Stimulated activated CD4-positive, alpha-beta T cell treated with anti-CD3 and anti-CD28 coated beads, TNF-alpha, amount 100 ng/mL, for 24 hours (primary cell): ENCODE results near the gene ZNF267.
"Not testable (repeated sequence)": the region's sequence is repeated elsewhere in the genome, so short reads cannot be mapped to it uniquely, and the experiment has no call there.

ENCODE experiments used
- DNase-seq, 3 experiments: peaks; one replicate each; pipeline ENCODE4 v3.0.0-alpha.2; 2020; ENCODE audit warnings: low read depth in 3 of 3

The ZNF267 gene

GRCh38 chr16:31879937-31880321, 6.3 kb downstream of the ZNF267 start:
- DNase-seq: no peak

GRCh38 chr16:31880322-31880979, 6.8 kb downstream of the ZNF267 start:
- DNase-seq: peak in 1 of 3 experiments; percentile 43

DNA sequence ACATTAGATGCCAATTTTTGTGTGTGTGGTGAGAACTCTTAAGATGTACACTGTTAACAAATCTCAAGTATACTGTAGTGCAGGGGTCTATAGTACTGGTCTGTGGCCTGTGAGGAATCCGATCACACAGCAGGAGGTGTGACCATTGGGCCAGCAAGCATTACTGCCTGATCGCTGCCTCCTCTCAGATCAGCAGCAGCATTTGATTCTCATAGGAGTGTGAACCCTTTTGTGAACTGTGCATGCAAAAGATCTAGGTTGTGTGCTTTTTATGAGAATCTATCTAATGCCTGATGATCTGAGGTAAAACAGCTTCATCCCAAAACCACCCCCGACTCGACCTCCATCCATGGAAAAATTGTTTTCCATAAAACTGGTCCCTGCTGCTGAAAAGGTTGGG, 12.6 kb downstream of the ZNF267 start:
- DNase-seq: no peak

DNA sequence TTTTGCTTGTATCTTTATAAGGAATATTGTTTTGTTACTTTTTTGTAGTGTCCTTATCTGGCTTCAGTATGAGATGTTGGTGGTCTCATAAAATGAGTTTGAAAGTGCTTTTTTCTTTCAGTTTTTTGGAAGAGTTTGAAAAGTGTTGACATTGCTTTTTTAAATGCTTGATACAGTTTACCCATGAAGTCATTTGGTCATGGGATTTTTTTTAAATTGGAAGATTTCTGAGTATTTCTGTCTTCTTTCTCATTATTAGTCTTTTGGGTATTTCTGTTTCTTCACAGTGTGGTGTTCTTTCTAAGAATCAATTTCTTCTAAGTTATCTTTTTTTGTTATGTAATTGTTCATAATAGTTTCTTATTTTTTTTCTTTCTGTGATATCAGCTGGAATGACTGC, 15.1 kb downstream of the ZNF267 start:
- DNase-seq: no peak

- not testable (repeated sequence) for DNase-seq
These were observed 18.5 kb downstream of the ZNF267 start for GRCh38 chr16:31892111-31892510.

DNA sequence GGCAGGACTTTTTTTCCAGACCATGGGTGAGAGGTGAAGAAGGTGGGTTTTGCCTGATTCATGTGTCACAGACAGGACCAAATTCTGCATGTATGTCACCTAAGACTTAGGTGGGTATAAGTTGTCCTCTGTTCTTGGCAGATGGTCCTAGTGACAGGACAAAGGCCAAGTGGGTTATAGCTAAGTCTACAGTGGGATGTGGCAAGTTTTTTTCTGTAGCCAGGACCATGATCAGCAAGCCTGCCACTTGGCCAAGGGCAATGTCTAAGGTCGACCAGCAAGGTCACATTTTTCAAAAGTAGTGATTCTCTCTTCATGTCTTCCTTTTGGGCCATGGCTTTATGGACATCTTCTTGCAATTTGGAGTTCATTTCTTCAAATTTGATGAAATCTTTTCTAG, 20.2 kb downstream of the ZNF267 start:
- DNase-seq: no peak

GRCh38 chr16:31897283-31897682, 23.7 kb downstream of the ZNF267 start:
- no peak for DNase-seq

- DNase-seq: no peak
These were observed 25.9 kb downstream of the ZNF267 start for GRCh38 chr16:31899505-31899904.

GRCh38 chr16:31904571-31904970, 31.0 kb downstream of the ZNF267 start:
- DNase-seq: not testable (repeated sequence)

DNA sequence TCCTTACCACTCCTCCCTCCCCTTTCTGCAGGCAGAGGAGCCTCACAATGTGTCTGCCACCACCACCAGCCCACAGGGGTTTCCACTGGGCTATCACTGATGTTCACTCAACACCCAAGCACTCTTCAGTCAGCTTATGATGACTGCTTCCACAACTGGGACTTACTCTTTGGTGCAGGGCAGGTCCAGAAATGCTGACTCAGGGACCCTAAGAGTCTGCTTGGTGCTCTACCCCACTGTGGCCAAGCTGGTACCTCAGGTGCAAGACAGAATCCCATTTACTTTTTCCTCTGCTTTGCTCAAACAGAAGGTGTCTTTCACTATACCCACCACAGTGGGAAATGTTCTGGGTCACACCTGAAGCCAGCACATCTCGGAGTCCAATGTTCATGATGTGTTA, 40.1 kb downstream of the ZNF267 start:
- no peak for DNase-seq

GRCh38 chr16:31916056-31916488, 42.5 kb downstream of the ZNF267 start:
- DNase-seq: no peak

- DNase-seq: no peak
These were observed 46.8 kb downstream of the ZNF267 start for GRCh38 chr16:31920373-31920772.

- not testable (repeated sequence) for DNase-seq
These were observed 78.2 kb downstream of the ZNF267 start for GRCh38 chr16:31951806-31952205.

DNA sequence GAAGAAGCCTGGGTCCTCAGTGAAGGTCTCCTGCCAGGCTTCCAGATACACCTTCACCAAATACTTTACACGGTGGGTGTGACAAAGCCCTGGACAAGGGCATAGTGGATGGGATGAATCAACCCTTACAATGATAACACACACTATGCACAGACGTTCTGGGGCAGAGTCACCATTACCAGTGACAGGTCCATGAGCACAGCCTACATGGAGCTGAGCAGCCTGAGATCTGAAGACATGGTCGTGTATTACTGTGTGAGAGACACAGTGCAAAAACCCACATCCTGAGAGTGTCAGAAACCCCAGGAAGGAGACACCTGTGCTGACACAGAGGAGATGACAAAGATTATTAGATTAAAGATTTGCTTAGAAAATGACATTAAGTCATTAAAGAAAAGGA, 78.6 kb downstream of the ZNF267 start:
- not testable (repeated sequence) for DNase-seq

DNA sequence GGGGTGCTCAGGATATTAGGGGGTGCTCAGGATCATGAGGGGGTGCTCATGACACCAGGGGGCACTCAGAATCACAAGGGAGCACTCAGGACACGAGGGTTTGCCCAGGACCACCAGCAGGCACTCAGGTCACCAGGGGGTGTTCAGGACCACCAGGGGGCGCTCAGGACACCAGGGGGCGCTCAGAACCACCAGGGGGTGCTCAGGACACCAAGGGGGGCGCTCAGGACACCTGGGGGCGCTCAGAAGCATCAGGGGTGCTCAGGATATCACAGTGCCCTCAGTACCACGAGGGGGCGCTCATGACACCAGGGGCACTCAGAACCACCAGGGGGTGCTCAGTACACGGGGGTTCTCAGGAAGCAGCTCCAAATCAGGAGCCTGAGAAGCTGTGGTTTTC, 82.6 kb downstream of the ZNF267 start:
- DNase-seq: peak in 1 of 3 experiments; percentile 7

DNA sequence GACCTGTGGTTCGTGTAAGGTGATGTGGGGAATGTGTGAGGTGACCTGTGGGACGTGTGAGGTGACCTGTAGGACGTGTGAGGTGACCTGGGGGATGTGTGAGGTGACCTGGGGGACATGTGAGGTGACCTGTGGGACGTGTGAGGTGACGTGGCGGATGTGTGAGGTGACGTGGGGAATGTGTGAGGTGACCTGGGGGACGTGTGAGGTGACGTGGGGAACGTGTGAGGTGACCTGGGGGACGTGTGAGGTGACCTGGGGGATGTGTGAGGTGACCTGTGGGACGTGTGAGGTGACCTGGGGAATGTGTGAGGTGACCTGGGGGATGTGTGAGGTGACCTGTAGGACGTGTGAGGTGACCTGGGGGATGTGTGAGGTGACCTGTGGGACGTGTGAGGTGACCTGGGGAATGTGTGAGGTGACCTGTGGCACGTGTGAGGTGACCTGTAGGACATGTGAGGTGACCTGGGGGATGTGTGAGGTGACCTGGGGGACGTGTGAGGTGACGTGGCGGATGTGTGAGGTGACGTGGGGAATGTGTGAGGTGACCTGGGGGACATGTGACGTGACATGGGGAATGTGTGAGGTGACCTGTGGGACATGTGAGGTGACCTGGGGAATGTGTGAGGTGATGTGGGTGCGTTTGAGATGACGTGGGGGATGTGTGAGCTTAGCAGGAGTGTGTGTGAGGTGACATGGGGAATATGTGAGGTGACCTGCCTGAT, 86.7 kb downstream of the ZNF267 start:
- not testable (repeated sequence) for DNase-seq
